A673 (cell line): Measurements from ENCODE around the gene FUBP3. TPM values are rescaled to one million over a fixed set of nuclear protein-coding genes. Genes with fewer than 3 reads are reported as not detected.

Experiments used
- BruUV-seq: library from RNA; stranded (reverse); fragments of 400-500 nt; replicated peaks from 2 replicates; lab custom pipeline; 2021; lab: Mats Ljungman, UMichigan
- CTCF ChIA-PET: fragments of 300-600 bp; sonication (Branson Sonifier 250); formaldehyde crosslinking; loops from one replicate; lab custom pipeline; 2022; ENCODE audit warnings: antibody characterized with exemption; lab: Charles Lee
- POLR2A ChIA-PET: fragments of 300-600 bp; sonication (Branson Sonifier 250); formaldehyde crosslinking; loops from one replicate; lab custom pipeline; 2022; ENCODE audit warnings: antibody characterized with exemption; ENCODE audit not compliant: low non-redundant PET; lab: Charles Lee
- DNase-seq: peaks from one replicate; pipeline ENCODE4 v3.0.0-alpha.2; 2015; ENCODE audit warnings: low spot score
- H3K27ac ChIP-seq: fragments of 200-600 bp; sonication (generic); 2 replicates; pipeline ENCODE4 v1.5.1; 2016; ENCODE audit warnings: mixed run types, low read depth, mild to moderate bottlenecking, mixed read lengths, antibody characterized with exemption, low read length; ENCODE audit not compliant: poor library complexity, severe bottlenecking
- H3K27me3 ChIP-seq: fragments of 200-600 bp; sonication (generic); replicated peaks from 2 replicates; pipeline ENCODE4 v1.6.1; 2017; ENCODE audit warnings: mixed run types, low read depth, mild to moderate bottlenecking, mixed read lengths, antibody characterized with exemption, low read length; ENCODE audit not compliant: insufficient read depth, poor library complexity
- H3K36me3 ChIP-seq: fragments of 200-600 bp; sonication (generic); 2 replicates; pipeline ENCODE4 v1.6.1; 2016; ENCODE audit warnings: mixed run types, mild to moderate bottlenecking, mixed read lengths, antibody characterized with exemption, low read length; ENCODE audit not compliant: insufficient read depth, poor library complexity, severe bottlenecking
- H3K4me1 ChIP-seq: fragments of 200-600 bp; sonication (generic); 2 replicates; pipeline ENCODE4 v1.6.1; 2017; ENCODE audit warnings: mixed run types, mild to moderate bottlenecking, mixed read lengths, antibody characterized with exemption, low read length; ENCODE audit not compliant: insufficient read depth, poor library complexity, severe bottlenecking
- H3K4me3 ChIP-seq: fragments of 200-600 bp; sonication (generic); 2 replicates; pipeline ENCODE4 v1.5.1; 2016; ENCODE audit warnings: low read depth, mixed run types, mild to moderate bottlenecking, mixed read lengths, low read length; ENCODE audit not compliant: poor library complexity, severe bottlenecking
- H3K9me3 ChIP-seq: fragments of 200-600 bp; sonication (generic); 2 replicates; pipeline ENCODE4 v1.6.1; 2016; ENCODE audit warnings: mixed run types, low read depth, mild to moderate bottlenecking, mixed read lengths, antibody characterized with exemption, low read length; ENCODE audit not compliant: poor library complexity, severe bottlenecking
- EZH2 ChIP-seq: fragments of 200-600 bp; sonication (generic); IDR thresholded peaks from 2 replicates; pipeline ENCODE4 v1.6.1; 2017; ENCODE audit warnings: borderline replicate concordance, low read depth, mild to moderate bottlenecking, mixed read lengths, antibody characterized with exemption, low read length; ENCODE audit not compliant: poor library complexity, severe bottlenecking
- intact Hi-C: fragments of 100-400 bp; cut with micrococcal nuclease; formaldehyde crosslinking; loops from one replicate; pipeline ENCODE4 v1.10.0; 2022; ENCODE audit not compliant: unreplicated experiment
- total RNA-seq: library from RNA; stranded (reverse); gene quantifications from 2 replicates; pipeline ENCODE4 v1.2.3, GENCODE V29; 2021
- TF ChIP-seq, protein P1 (sequence below): fragments of 300-800, 200-600 bp; sonication (generic); conservative IDR thresholded peaks from 2 replicates; pipeline ENCODE4 v1.5.1; 2017; ENCODE audit warnings: low read depth, mild to moderate bottlenecking, antibody characterized with exemption, low read length, moderate library complexity, mixed read lengths

FUBP3 gene
- total RNA-seq, 1 experiment from 2014 or later = 80.4 TPM

DNA sequence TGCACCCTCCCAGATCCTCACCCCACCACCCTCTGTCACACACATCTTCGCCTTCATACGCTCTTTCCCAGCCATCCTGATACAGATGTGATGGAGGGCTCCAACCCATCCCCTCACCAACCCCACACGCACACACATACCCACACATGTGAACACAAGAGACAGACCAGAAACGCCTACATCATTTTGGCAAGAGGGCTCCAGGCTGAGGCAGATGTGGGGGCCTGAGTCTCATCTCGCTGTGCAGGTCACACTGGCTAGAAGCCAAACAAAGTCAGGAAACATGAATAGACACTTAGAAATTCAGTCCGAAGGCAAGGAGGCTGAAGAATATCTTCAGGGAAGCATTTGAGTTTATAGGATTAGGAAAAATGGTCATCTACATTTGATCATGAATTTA lies 91.3 kb downstream of the FUBP3 start:
- Histone ChIP-seq H3K4me1 (peaks cover 5% of the 10 kb centered on the region), H3K27me3 (peaks cover 27% of the 10 kb centered on the region), H3K27ac (no peak overlapping the region), H3K4me3 (no peak overlapping the region), H3K36me3 (no peaks in the 10 kb centered on the region), H3K9me3 (no peaks in the 10 kb centered on the region)
- CTCF ChIA-PET = no interaction called here
- TF ChIP-seq, protein P1, sequence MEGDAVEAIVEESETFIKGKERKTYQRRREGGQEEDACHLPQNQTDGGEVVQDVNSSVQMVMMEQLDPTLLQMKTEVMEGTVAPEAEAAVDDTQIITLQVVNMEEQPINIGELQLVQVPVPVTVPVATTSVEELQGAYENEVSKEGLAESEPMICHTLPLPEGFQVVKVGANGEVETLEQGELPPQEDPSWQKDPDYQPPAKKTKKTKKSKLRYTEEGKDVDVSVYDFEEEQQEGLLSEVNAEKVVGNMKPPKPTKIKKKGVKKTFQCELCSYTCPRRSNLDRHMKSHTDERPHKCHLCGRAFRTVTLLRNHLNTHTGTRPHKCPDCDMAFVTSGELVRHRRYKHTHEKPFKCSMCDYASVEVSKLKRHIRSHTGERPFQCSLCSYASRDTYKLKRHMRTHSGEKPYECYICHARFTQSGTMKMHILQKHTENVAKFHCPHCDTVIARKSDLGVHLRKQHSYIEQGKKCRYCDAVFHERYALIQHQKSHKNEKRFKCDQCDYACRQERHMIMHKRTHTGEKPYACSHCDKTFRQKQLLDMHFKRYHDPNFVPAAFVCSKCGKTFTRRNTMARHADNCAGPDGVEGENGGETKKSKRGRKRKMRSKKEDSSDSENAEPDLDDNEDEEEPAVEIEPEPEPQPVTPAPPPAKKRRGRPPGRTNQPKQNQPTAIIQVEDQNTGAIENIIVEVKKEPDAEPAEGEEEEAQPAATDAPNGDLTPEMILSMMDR = no peak
- DNase-seq = no peak
- intact Hi-C loops = no loop called here
- no TSS peak for BruUV-seq
- POLR2A ChIA-PET = no interaction called here

DNA sequence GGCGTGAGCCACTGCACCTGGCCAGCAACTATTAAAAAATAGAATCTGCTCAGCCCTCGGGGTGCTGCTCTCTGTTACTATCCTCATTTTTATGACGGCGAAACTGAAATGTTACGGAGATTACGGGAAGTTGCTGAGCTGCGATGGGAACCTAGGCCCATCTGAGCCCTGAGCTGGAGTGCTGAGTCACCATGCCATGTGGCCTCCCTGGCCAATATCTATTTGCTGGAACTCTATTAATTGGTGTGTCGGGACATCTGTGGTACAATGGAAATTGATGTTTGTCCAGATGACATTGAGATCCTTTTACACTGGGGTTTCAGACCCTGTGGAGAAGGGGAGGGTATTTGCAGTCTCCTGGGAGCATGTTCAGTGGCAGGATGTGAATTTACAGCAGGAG lies 93.1 kb downstream of the FUBP3 start:
- POLR2A ChIA-PET = no interaction called here

DNA sequence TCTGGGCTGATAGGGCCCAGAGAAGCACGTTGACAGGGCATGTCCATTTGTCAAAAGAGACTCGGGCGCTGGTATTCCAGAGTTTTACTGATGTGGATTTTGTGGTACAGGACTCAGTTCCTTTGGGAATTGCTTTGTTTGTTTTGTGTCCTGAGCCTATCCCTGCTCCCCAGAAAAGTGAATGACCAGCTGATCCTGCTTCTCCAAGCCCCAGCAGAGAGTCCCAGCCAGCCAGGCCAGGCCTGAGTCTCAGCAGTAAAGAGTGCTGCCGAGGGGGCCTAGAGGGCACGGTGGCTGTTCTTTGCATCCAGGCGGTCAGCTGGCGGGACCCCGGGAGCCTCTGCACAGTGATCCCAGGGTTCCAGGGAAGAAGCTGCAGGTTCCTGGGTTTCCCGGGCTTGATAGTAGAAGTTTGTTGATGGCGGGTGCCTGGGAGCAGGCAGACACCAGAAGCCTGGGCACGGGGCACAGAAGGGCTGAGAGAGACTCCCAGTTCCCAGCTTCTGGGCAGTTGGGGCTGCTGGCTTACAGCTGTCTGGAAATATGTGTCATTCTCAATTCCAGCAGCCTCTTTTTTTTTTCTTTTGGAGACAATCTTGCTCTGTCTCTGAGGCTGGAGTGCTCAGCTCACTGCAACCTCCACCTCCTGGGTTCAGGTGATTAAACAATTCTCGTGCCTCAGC lies 93.7 kb downstream of the FUBP3 start:
- ChIA-PET CTCF (no interaction called here), POLR2A (no interaction called here)
- Histone ChIP-seq H3K4me1 (no peaks in the 10 kb centered on the region), H3K4me3 (no peak overlapping the region), H3K9me3 (no peaks in the 10 kb centered on the region), H3K36me3 (no peaks in the 10 kb centered on the region), H3K27me3 (peaks cover 3% of the 10 kb centered on the region), H3K27ac (no peak overlapping the region)
- no peak for DNase-seq
- intact Hi-C loops = no loop called here
- BruUV-seq = no TSS peak
- TF ChIP-seq EZH2 = no peak

More for the DNA sequence above, 93.1 kb downstream of the FUBP3 start:
- H3K4me3 ChIP-seq = no peak overlapping the region
- no peaks in the 10 kb centered on the region for H3K36me3 ChIP-seq
- H3K27me3 ChIP-seq = peaks cover 9% of the 10 kb centered on the region
- CTCF ChIA-PET = no interaction called here
- no peak overlapping the region for H3K27ac ChIP-seq
- intact Hi-C loops = no loop called here
- H3K9me3 ChIP-seq = no peaks in the 10 kb centered on the region
- no TSS peak for BruUV-seq
- TF ChIP-seq, protein P1 = no peak
- no peak for TF ChIP-seq EZH2
- H3K4me1 ChIP-seq = no peaks in the 10 kb centered on the region
- no peak for DNase-seq

DNA sequence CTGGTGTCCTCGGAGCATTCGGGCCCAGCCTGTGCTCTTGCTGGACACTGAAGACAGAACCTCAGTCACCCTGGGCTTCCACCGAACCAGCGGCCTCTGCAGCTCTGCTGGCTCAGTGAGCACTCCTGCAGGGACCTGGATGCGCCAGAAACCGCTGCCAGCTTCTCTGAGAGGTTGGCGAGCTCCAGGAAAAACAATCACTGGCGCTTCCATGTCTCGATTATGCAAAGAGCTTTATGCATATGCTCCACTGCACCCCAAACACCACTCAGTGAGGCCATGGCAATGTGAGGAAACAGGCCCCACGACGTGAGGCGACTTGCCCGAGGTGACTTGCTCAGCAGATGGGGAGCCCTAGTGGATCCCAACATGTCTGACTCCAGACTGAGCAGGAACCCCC lies 96.0 kb downstream of the FUBP3 start:
- H3K4me1 ChIP-seq = no peaks in the 10 kb centered on the region
- CTCF ChIA-PET = interaction anchor here (0.5 kb wide), 1 partner anchor 213 kb away, joined by 4 read pairs; no protein-coding TSS in a partner anchor
- H3K9me3 ChIP-seq = no peaks in the 10 kb centered on the region
- H3K27ac ChIP-seq = no peak overlapping the region
- H3K36me3 ChIP-seq = no peaks in the 10 kb centered on the region
- intact Hi-C loops = no loop called here
- H3K4me3 ChIP-seq = no peak overlapping the region
- POLR2A ChIA-PET = no interaction called here
- TF ChIP-seq EZH2 = no peak
- TF ChIP-seq, protein P1 = no peak
- no peak for DNase-seq
- H3K27me3 ChIP-seq = no peaks in the 10 kb centered on the region
- no TSS peak for BruUV-seq
